ENCODE measurements around the gene FBN3. TPM values are rescaled to one million over a fixed set of nuclear protein-coding genes. Genes with fewer than 3 reads are reported as not detected.

FBN3 gene
- total and polyA plus RNA-seq, 3 donors from 2014 or later: 0.62 to 17.8 (median 2.3) TPM

GRCh38 chr19:8057545-8058270 lies 91.7 kb downstream of the FBN3 start:
- no peak overlapping the region for H3K4me3 ChIP-seq
- no peaks in the 10 kb centered on the region for H3K9me3 ChIP-seq
- no peaks in the 10 kb centered on the region for H3K36me3 ChIP-seq (ENCODE audit: low read depth, missing control alignments)
- H3K27me3 ChIP-seq: no peaks in the 10 kb centered on the region
- no peak overlapping the region for H3K27ac ChIP-seq
- whole genome bisulfite sequencing, 2 donors: 83 to 88% methylated on average over 7 of the region's 7 CpGs
- H3K4me1 ChIP-seq: no peaks in the 10 kb centered on the region
- TF ChIP-seq POLR2A (IDR thresholded peaks at IDR 0.05) (no peak), CTCF (IDR thresholded peaks at IDR 0.05) (no peak)
- intact Hi-C loops (cut with DNase I; ENCODE audit: low total_unique reads): no loop called here
- no peak for DNase-seq

- H3K9me3 ChIP-seq: no peaks in the 10 kb centered on the region
- WGBS, 2 donors: 90 to 98% methylated on average over 4 of the region's 4 CpGs
- no peaks in the 10 kb centered on the region for H3K4me1 ChIP-seq
- TF ChIP-seq CTCF (IDR thresholded peaks at IDR 0.05) (no peak), POLR2A (IDR thresholded peaks at IDR 0.05) (no peak)
- H3K4me3 ChIP-seq: no peak overlapping the region
- no peaks in the 10 kb centered on the region for H3K36me3 ChIP-seq (ENCODE audit: low read depth, missing control alignments)
- no peak for DNase-seq
- intact Hi-C loops (cut with DNase I; ENCODE audit: low total_unique reads): no loop called here
- H3K27ac ChIP-seq: no peak overlapping the region
- H3K27me3 ChIP-seq: no peaks in the 10 kb centered on the region
Measured at GRCh38 chr19:8056533-8056932, 92.9 kb downstream of the FBN3 start.

- no peaks in the 10 kb centered on the region for H3K4me1 ChIP-seq
- DNase-seq: no peak
- no peak overlapping the region for H3K27ac ChIP-seq
- 62 to 70% methylated on average over 1 to 9 of the region's 9 CpGs for WGBS, 2 donors
- intact Hi-C loops (cut with DNase I; ENCODE audit: low total_unique reads): no loop called here
- no peaks in the 10 kb centered on the region for H3K36me3 ChIP-seq (ENCODE audit: low read depth, missing control alignments)
- H3K9me3 ChIP-seq: no peaks in the 10 kb centered on the region
- no peaks in the 10 kb centered on the region for H3K27me3 ChIP-seq
- no peak overlapping the region for H3K4me3 ChIP-seq
- TF ChIP-seq CTCF (IDR thresholded peaks at IDR 0.05) (no peak), POLR2A (IDR thresholded peaks at IDR 0.05) (no peak)
Measured at GRCh38 chr19:8054169-8054568, 95.2 kb downstream of the FBN3 start.

GRCh38 chr19:8052464-8052859 lies 96.9 kb downstream of the FBN3 start, which contains the start of gene CCL25:
Gene CCL25, plus strand, starts transcription at chr19:8052760. Its CDS starts 290 bp downstream, at chr19:8053050.
- intact Hi-C loops (cut with DNase I; ENCODE audit: low total_unique reads): no loop called here
- Histone ChIP-seq H3K36me3 (ENCODE audit: low read depth, missing control alignments) (no peaks in the 10 kb centered on the region), H3K4me1 (no peaks in the 10 kb centered on the region), H3K27me3 (no peaks in the 10 kb centered on the region), H3K4me3 (no peak within 1 kb of the TSS), H3K9me3 (no peaks in the 10 kb centered on the region), H3K27ac (no peak within 1 kb of the TSS)
- no peak for DNase-seq
- 62 to 68% methylated on average over 6 to 7 of the region's 7 CpGs for WGBS, 2 donors
- TF ChIP-seq POLR2A (IDR thresholded peaks at IDR 0.05): no peak
- no peak for TF ChIP-seq CTCF (IDR thresholded peaks at IDR 0.05)

Measured in testis (tissue), 3 donors.